ENCODE data around the gene CCDC87. TPM values are rescaled to one million over a fixed set of nuclear protein-coding genes. Genes with fewer than 3 reads are reported as not detected.
"Not testable (repeated sequence)": the region's sequence is repeated elsewhere in the genome, so short reads cannot be mapped to it uniquely, and the experiment has no call there.

CCDC87 gene, protein sequence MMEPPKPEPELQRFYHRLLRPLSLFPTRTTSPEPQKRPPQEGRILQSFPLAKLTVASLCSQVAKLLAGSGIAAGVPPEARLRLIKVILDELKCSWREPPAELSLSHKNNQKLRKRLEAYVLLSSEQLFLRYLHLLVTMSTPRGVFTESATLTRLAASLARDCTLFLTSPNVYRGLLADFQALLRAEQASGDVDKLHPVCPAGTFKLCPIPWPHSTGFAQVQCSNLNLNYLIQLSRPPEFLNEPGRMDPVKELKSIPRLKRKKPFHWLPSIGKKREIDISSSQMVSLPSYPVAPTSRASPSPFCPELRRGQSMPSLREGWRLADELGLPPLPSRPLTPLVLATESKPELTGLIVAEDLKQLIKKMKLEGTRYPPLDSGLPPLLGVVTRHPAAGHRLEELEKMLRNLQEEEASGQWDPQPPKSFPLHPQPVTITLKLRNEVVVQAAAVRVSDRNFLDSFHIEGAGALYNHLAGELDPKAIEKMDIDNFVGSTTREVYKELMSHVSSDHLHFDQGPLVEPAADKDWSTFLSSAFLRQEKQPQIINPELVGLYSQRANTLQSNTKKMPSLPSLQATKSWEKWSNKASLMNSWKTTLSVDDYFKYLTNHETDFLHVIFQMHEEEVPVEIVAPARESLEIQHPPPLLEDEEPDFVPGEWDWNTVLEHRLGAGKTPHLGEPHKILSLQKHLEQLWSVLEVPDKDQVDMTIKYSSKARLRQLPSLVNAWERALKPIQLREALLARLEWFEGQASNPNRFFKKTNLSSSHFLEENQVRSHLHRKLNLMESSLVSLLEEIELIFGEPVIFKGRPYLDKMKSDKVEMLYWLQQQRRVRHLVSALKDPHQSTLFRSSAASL
- under 1 TPM; 0.33 to 0.60 (median 0.46) TPM for total RNA-seq
- polyA plus RNA-seq = under 1 TPM; 0.13 to 0.20 TPM
- long read RNA-seq, donor 1 = 0 reads
- long read RNA-seq, donor 2, partial matches to known transcripts = 46 of 100 reads
- long read RNA-seq, donor 2, other reads (novel, unspliced or antisense) = 51 of 100 reads
- long read RNA-seq, donor 3, partial matches to known transcripts = 0 of 1 reads
- long read RNA-seq, donor 3, other reads (novel, unspliced or antisense) = 0 of 1 reads

DNA sequence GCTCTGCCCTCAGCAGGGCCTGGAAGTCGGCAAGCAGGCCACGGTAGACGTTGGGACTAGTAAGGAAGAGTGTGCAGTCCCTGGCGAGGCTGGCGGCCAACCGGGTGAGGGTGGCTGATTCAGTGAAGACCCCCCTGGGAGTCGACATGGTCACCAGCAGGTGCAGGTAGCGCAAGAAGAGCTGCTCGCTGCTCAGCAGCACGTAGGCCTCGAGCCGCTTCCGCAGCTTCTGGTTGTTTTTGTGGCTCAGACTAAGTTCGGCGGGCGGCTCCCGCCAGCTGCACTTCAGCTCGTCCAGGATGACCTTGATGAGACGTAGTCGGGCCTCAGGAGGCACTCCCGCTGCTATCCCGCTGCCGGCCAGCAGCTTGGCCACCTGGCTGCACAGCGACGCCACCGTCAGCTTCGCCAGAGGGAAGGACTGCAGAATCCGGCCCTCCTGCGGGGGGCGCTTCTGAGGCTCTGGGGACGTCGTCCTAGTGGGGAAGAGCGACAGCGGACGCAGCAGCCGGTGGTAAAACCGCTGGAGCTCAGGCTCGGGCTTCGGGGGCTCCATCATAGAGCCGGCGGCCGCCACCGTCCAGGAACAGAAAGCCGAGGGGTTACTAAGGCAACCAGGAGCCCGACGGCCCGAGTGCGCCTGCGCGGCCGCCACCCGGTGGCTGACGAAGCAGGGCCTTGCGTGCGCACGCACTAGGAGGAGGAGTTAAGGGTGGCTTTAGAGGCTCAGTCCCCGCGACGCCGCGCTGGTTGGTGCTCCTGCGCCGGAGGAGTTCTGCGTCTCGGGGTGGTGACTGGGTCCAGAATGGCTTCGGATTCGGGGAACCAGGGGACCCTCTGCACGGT lies at the start of gene CCDC87, which contains the start of gene CCS:
TSS of gene CCDC87 (minus strand) at position 607 of the 846 bp plus-strand sequence. CDS start at position 559, 48 bp downstream.
TSS of gene CCS (plus strand) at position 729 of the 846 bp plus-strand sequence. CDS start at position 806, 77 bp downstream.
- H3K27me3 ChIP-seq = no peaks in the 10 kb centered on the region
- peak within 1 kb of the TSS; percentile 45 to 82 for H3K27ac ChIP-seq
- intact Hi-C loops (cut with DNase I) = loop anchor here in 2 of 4 donors (1.0 to 10.0 kb wide), 2 partner anchors 21 to 82 kb away; partner anchors contain the start of gene RBM4B (in 1 of the 2)
- 10 to 16% (median 11%) methylated on average over 59 to 68 of the region's 68 CpGs for WGBS, 3 donors
- no peaks in the 10 kb centered on the region for H3K36me3 ChIP-seq
- peak within 1 kb of the TSS; percentile 63 for H3K4me3 ChIP-seq
- DNase-seq = peak; percentile 98 to 99 (median 99)
- TF ChIP-seq EP300 (IDR thresholded peaks at IDR 0.05) (no peak), POLR2A (IDR thresholded peaks at IDR 0.05) (peak; percentile 96)
- TF ChIP-seq, protein P1, sequence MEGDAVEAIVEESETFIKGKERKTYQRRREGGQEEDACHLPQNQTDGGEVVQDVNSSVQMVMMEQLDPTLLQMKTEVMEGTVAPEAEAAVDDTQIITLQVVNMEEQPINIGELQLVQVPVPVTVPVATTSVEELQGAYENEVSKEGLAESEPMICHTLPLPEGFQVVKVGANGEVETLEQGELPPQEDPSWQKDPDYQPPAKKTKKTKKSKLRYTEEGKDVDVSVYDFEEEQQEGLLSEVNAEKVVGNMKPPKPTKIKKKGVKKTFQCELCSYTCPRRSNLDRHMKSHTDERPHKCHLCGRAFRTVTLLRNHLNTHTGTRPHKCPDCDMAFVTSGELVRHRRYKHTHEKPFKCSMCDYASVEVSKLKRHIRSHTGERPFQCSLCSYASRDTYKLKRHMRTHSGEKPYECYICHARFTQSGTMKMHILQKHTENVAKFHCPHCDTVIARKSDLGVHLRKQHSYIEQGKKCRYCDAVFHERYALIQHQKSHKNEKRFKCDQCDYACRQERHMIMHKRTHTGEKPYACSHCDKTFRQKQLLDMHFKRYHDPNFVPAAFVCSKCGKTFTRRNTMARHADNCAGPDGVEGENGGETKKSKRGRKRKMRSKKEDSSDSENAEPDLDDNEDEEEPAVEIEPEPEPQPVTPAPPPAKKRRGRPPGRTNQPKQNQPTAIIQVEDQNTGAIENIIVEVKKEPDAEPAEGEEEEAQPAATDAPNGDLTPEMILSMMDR (IDR thresholded peaks at IDR 0.05) = peak; percentile 29 to 84 (median 79)
- H3K9me3 ChIP-seq = no peaks in the 10 kb centered on the region
- H3K4me1 ChIP-seq (ENCODE audit: insufficient read depth) = peaks cover 14% of the 10 kb centered on the region

DNA sequence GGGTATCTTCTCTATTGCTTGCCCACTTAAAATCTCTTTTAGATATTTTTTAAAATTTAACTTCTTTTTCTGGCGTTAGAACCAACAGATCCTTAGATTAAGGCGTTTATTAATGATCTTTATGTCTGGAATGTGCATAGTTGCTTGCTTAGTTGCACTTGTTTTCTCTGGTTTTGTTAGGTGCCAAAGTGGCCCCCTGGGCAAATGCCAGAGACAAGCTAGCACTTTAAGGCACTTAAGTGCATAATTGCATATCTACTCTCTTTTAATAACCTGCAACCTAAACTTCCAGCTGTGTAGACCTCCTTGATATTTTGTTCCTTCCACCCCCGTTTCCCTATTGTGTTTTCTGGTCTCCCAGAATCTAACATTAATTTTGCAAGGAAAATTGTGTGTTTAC lies 49.0 kb upstream of the CCDC87 start:
- no peaks in the 10 kb centered on the region for H3K27me3 ChIP-seq
- no peak overlapping the region for H3K27ac ChIP-seq
- H3K4me3 ChIP-seq = peak overlapping the region; percentile 20
- peaks cover 27% of the 10 kb centered on the region for H3K4me1 ChIP-seq (ENCODE audit: insufficient read depth)
- H3K9me3 ChIP-seq = no peaks in the 10 kb centered on the region
- intact Hi-C loops (cut with DNase I) = loop anchor here in 1 of 4 donors (1.0 kb wide), 1 partner anchor 30 kb away; no protein-coding TSS in a partner anchor
- 6 to 13% (median 11%) methylated on average over 3 of the region's 3 CpGs for WGBS, 3 donors
- no peak for DNase-seq
- H3K36me3 ChIP-seq = no peaks in the 10 kb centered on the region
- no peak for TF ChIP-seq POLR2A (IDR thresholded peaks at IDR 0.05)
- no peak for TF ChIP-seq EP300 (IDR thresholded peaks at IDR 0.05)
- TF ChIP-seq, protein P1 (IDR thresholded peaks at IDR 0.05) = no peak

DNA sequence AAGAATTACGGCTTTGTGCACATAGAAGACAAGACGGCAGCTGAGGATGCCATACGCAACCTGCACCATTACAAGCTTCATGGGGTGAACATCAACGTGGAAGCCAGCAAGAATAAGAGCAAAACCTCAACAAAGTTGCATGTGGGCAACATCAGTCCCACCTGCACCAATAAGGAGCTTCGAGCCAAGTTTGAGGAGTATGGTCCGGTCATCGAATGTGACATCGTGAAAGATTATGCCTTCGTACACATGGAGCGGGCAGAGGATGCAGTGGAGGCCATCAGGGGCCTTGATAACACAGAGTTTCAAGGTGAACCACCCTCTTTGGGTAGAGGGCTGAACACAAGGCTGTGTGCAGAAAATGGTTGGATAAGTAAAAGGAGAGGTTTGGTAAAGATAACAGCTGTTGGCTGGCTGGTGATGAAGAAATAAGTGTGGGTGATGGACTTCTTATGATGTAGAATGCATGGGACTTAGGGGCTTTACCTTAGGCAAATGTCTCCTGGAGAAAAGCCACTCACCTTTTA lies 47.0 kb upstream of the CCDC87 start:
- 24 to 46% (median 31%) methylated on average over 9 to 10 of the region's 10 CpGs for WGBS, 3 donors
- intact Hi-C loops (cut with DNase I); H3K9me3 ChIP-seq; H3K36me3 ChIP-seq; H3K27ac ChIP-seq; H3K27me3 ChIP-seq; DNase-seq: not testable (repeated sequence)
- Histone ChIP-seq H3K4me1 (ENCODE audit: insufficient read depth) (peaks cover 18% of the 10 kb centered on the region), H3K4me3 (peak overlapping the region; percentile 87)

DNA sequence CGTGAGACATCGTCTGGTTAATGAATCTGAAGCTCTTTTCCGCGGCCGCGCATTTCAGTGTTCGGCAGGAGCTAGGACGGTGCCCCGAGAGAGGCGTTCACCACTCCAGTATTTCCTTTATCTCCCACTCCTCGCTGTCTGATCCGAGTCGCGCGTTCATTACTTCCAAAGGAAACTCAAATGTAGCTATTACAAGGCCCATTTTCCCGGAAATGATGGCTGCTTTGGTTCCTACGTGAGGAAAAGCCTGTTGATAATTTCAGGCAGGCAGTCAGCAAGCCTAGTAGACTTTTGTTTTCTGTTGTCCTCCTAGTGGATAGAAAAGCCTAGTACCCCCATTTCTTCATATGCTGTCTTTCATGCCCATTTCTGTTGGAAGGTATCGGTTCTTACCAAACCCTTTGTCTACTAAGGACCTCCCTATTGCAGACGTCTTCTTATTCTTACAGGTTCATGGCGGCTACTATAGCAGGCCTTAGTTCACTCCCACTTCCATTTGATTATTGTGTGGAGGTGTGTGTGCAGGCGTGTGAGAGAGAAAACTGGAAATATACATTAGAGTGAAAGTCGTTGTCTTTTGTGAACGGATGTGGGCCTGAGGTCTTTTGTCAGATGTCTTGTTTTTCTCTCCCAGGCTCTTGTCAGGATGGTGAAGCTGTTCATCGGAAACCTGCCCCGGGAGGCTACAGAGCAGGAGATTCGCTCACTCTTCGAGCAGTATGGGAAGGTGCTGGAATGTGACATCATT lies 46.4 kb upstream of the CCDC87 start:
- H3K27me3 ChIP-seq = no peaks in the 10 kb centered on the region
- H3K4me3 ChIP-seq = peak overlapping the region; percentile 87
- H3K36me3 ChIP-seq = no peaks in the 10 kb centered on the region
- WGBS, 3 donors = 1 to 2% (median 2%) methylated on average over 27 of the region's 27 CpGs
- no peak for DNase-seq
- intact Hi-C loops (cut with DNase I) = no loop called here
- H3K27ac ChIP-seq = peak overlapping the region; percentile 72 to 80
- no peak for TF ChIP-seq POLR2A (IDR thresholded peaks at IDR 0.05)
- TF ChIP-seq EP300 (IDR thresholded peaks at IDR 0.05) = no peak
- TF ChIP-seq, protein P1 (IDR thresholded peaks at IDR 0.05) = no peak
- H3K4me1 ChIP-seq (ENCODE audit: insufficient read depth) = peaks cover 18% of the 10 kb centered on the region
- H3K9me3 ChIP-seq = no peaks in the 10 kb centered on the region

All from ovary (tissue), 10 donors.